DMS 273 (cell line): Measurements from ENCODE around the gene FGFBP3.

Experiments used
- DNase-seq: peaks from one replicate; lab custom pipeline; 2025; ENCODE audit not compliant: unreplicated experiment; lab: John Stamatoyannopoulos, UW

Gene FGFBP3

DNA sequence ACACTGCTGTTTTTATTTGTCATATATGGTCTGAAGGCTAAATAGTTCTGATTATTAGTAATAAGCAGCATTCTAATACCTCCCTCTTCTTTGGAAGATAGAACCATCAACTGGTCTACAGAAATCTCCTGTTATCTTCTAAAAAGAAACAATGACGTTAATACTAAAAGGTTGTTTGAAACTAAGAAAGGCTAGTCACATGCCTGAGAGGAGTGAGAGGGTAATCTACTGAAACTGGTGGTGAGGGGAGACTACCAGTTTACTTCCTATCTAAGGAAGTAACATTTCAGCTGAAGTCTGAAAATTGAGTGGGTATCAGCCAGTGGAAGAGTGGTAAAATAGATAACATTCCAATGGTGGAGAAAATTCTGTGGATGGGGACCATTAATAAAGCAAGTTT is 48.4 kb downstream of the FGFBP3 start:
- DNase-seq = no peak

DNA sequence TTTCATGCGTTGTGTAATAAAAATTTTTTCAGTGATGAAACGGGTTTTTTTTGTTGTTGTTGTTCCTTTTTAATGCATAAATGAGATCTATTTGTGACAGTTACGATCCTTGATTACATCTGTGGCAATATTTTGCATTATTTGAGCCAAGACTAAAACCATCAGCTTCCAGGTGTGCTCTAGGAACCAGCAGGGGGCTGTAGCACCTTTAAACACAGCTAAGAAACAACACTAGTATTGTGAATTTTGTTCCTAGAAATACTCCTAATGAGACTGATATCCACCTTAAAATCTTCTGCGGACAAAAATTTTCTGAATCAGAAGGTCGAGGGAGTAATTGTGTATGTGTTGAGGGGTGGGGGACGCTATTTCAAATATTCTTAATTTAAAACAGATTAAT is 52.6 kb downstream of the FGFBP3 start:
- DNase-seq = no peak
